Parathyroid adenoma (tissue), 2 donors: ENCODE measurements around the gene ANKHD1.
"Not testable (repeated sequence)": the region's sequence is repeated elsewhere in the genome, so short reads cannot be mapped to it uniquely, and the experiment has no call there.

ENCODE experiments used
- H2AFZ ChIP-seq: fragments of 300-600 bp; sonication (generic); one replicate; pipeline ENCODE4 v1.7.0; 2017; ENCODE audit warnings: antibody characterized with exemption, mild to moderate bottlenecking
- H3K27ac ChIP-seq: fragments of 300-600 bp; sonication (generic); one replicate; pipeline ENCODE4 v1.7.0; 2017
- H3K27me3 ChIP-seq: fragments of 300-600 bp; sonication (generic); one replicate; pipeline ENCODE4 v1.7.0; 2017; ENCODE audit warnings: low read length; ENCODE audit not compliant: control insufficient read depth, insufficient read depth
- H3K36me3 ChIP-seq: fragments of 300-600 bp; sonication (generic); one replicate; pipeline ENCODE4 v1.7.0; 2017; ENCODE audit warnings: low read length; ENCODE audit not compliant: control insufficient read depth, insufficient read depth
- H3K4me1 ChIP-seq: fragments of 300-600 bp; sonication (generic); one replicate; pipeline ENCODE4 v1.7.0; 2017; ENCODE audit warnings: control low read depth
- H3K4me2 ChIP-seq: fragments of 300-600 bp; sonication (generic); one replicate; pipeline ENCODE4 v1.7.0; 2017; ENCODE audit warnings: low read length
- H3K4me3 ChIP-seq: fragments of 300-600 bp; sonication (generic); one replicate; pipeline ENCODE4 v1.7.0; 2017; ENCODE audit warnings: low read depth, low read length
- H3K79me2 ChIP-seq: fragments of 300-600 bp; sonication (generic); one replicate; pipeline ENCODE4 v1.7.0; 2017; ENCODE audit warnings: control low read depth
- H3K9ac ChIP-seq: fragments of 300-600 bp; sonication (generic); one replicate; pipeline ENCODE4 v1.7.0; 2017; ENCODE audit warnings: mild to moderate bottlenecking
- H3K9me3 ChIP-seq: fragments of 300-600 bp; sonication (generic); one replicate; pipeline ENCODE4 v1.7.0; 2017; ENCODE audit warnings: low read length; ENCODE audit not compliant: control insufficient read depth
- TF ChIP-seq, protein P1 (sequence below): fragments of 300-600 bp; sonication (generic); IDR thresholded peaks from one replicate; pipeline ENCODE4 v1.7.0; 2017; ENCODE audit warnings: antibody characterized with exemption, mild to moderate bottlenecking
- donor health status: primary hyperparathyroidism.

ANKHD1 gene

DNA sequence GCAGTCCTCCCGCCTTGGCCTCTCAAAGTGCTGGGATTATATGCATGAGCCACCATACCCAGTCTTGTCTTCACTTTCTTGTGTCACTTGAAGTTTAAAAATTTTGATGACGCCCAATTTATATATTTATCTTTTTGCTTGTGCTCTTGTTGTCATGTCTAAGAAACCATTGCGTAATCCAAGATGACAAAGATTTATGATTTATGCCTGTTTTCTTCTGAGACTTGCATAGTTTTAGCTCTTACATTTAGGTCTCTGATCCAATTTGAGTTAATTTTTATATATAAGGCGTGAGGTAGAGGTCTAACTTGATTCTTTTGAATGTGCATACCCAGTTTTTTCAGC is 18.6 kb downstream of the ANKHD1 start:
- Histone ChIP-seq H2AFZ (no peak overlapping the region), H3K4me3 (no peak overlapping the region), H3K4me1 (peaks cover 3% of the 10 kb centered on the region), H3K4me2 (no peak overlapping the region), H3K27me3 (no peaks in the 10 kb centered on the region), H3K36me3 (no peaks in the 10 kb centered on the region), H3K9me3 (no peaks in the 10 kb centered on the region), H3K79me2 (peaks cover 69% of the 10 kb centered on the region), H3K9ac (no peak overlapping the region), H3K27ac (no peak overlapping the region)
- TF ChIP-seq, protein P1, sequence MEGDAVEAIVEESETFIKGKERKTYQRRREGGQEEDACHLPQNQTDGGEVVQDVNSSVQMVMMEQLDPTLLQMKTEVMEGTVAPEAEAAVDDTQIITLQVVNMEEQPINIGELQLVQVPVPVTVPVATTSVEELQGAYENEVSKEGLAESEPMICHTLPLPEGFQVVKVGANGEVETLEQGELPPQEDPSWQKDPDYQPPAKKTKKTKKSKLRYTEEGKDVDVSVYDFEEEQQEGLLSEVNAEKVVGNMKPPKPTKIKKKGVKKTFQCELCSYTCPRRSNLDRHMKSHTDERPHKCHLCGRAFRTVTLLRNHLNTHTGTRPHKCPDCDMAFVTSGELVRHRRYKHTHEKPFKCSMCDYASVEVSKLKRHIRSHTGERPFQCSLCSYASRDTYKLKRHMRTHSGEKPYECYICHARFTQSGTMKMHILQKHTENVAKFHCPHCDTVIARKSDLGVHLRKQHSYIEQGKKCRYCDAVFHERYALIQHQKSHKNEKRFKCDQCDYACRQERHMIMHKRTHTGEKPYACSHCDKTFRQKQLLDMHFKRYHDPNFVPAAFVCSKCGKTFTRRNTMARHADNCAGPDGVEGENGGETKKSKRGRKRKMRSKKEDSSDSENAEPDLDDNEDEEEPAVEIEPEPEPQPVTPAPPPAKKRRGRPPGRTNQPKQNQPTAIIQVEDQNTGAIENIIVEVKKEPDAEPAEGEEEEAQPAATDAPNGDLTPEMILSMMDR, result no peak

DNA sequence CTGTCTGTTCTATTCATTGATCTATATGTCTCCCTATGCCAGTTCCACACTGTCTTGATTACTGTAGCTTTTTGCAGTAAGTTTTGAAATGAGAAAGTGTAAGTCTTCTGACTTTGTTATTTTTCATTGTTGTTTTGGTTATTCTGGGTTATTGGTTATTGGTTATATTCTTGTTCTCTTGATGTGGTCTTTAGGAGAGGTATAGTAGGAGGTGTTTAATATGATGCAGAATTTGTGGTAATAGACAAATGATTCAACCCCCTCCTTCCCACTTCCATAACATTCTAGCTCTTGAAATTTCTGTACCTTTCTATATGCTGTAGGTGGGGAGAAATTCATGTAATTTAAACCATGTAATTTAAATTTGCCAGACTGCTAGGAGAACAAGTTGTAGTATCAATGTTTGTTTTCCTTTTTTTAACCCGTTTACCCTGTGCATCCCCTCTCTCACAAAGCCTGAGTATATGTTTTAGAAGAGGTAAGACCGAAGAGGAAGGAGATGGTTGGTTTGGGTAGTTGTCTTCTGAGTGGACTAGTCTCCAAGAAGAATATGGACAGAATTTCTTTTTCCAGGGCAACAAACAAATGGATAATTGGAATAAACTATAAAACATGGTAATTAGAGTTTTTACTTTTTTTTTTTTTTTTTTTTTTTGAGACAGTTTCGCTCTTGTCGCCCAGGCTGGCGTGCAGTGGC is 19.2 kb downstream of the ANKHD1 start:
- H3K79me2 ChIP-seq, result peaks cover 70% of the 10 kb centered on the region
- no peaks in the 10 kb centered on the region for H3K9me3 ChIP-seq
- no peak overlapping the region for H2AFZ ChIP-seq
- no peak overlapping the region for H3K4me3 ChIP-seq
- H3K27ac ChIP-seq, result no peak overlapping the region
- H3K9ac ChIP-seq, result no peak overlapping the region
- H3K4me1 ChIP-seq, result peaks cover 3% of the 10 kb centered on the region
- H3K27me3 ChIP-seq, result no peaks in the 10 kb centered on the region
- TF ChIP-seq, protein P1, result no peak
- no peak overlapping the region for H3K4me2 ChIP-seq
- no peaks in the 10 kb centered on the region for H3K36me3 ChIP-seq

DNA sequence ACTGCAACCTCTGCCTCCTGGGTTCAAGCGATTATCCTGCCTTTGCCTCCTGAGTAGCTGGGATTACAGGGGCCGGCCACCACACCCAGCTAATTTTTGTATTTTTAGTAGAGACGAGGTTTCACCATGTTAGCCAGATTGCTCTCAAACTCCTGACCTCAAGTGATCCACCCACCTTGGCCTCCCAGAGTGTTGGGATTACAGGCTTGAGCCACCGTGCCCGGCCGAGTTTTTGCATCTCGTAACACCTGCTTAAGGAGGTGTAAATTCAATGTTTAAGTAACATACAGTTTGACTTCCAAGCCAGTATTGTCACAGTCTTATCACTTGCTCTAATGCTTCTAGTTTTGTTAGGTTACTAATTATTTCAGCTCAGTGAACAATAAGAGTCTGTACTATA is 19.7 kb downstream of the ANKHD1 start:
- H3K9me3 ChIP-seq, H3K4me1 ChIP-seq: not testable (repeated sequence)

DNA sequence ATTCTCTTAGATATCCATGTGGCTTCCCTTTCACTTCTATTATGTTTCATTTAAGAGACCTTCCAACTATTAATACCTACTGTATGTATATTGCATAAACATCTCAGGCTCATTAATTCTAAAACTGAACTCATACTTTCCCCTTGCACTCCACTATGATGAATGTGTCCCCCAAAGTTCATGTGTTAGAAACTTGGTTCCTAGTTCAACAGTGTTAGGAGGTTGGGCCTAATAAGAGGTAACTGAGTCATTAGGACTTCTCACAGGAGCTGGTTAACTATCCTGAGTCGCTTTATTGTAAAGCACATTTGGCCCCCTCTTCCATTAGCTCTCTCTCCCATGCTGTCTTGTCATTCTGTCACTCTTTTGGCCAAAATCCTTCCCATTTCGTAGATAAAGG is 22.0 kb downstream of the ANKHD1 start:
- peaks cover 3% of the 10 kb centered on the region for H3K4me1 ChIP-seq
- H3K27me3 ChIP-seq, result no peaks in the 10 kb centered on the region
- TF ChIP-seq, protein P1, result no peak
- no peaks in the 10 kb centered on the region for H3K36me3 ChIP-seq
- no peak overlapping the region for H2AFZ ChIP-seq
- H3K9ac ChIP-seq, result no peak overlapping the region
- H3K79me2 ChIP-seq, result peaks cover 64% of the 10 kb centered on the region
- H3K9me3 ChIP-seq, result no peaks in the 10 kb centered on the region
- H3K4me3 ChIP-seq, result no peak overlapping the region
- no peak overlapping the region for H3K4me2 ChIP-seq
- no peak overlapping the region for H3K27ac ChIP-seq

More for the DNA sequence above, 19.7 kb downstream of the ANKHD1 start:
- not testable (repeated sequence) for H3K27me3 ChIP-seq, H3K4me2 ChIP-seq, H3K4me3 ChIP-seq, H2AFZ ChIP-seq, H3K27ac ChIP-seq, H3K36me3 ChIP-seq, H3K9ac ChIP-seq
- peaks cover 69% of the 10 kb centered on the region for H3K79me2 ChIP-seq

DNA sequence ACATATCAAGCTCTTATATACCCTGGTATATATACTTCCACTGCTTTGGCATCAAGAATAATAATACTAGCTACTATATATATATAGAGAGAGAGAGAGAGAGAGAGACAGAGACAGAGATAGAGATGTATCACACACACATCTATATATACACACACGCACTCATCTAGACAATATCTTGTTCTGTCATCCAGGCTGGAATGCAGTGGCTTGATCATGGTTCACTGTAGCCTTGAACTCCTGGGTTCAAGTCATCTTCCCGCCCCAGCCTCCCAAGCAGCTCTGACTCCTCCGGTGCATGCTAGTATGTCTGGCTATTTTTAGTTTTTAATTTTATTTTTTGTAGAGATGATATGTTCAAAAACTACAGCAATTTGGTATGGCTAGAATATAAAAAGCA is 22.5 kb downstream of the ANKHD1 start:
- Histone ChIP-seq H3K27ac (no peak overlapping the region), H3K36me3 (no peaks in the 10 kb centered on the region), H3K9ac (no peak overlapping the region), H3K4me3 (no peak overlapping the region), H3K4me2 (no peak overlapping the region), H3K79me2 (peaks cover 64% of the 10 kb centered on the region), H2AFZ (no peak overlapping the region), H3K4me1 (peaks cover 3% of the 10 kb centered on the region), H3K9me3 (no peaks in the 10 kb centered on the region), H3K27me3 (no peaks in the 10 kb centered on the region)
- TF ChIP-seq, protein P1, result no peak

DNA sequence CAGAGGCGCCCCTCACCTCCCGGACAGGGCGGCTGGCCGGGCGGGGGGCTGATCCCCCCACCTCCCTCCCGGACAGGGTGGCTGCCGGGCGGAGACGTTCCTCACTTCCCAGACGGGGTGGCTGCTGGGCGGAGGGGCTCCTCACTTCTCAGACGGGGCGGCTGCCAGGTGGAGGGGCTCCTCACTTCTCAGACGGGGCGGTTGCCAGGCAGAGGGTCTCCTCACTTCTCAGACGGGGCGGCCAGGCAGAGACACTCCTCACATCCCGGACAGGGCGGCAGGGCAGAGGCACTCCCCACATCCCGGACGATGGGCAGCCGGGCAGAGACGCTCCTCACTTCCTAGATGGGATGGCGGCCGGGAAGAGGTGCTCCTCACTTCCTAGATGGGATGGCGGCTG is 26.1 kb downstream of the ANKHD1 start:
- not testable (repeated sequence) for H3K9ac ChIP-seq, H3K4me1 ChIP-seq, H3K4me3 ChIP-seq, H3K4me2 ChIP-seq, H3K36me3 ChIP-seq, H2AFZ ChIP-seq, H3K9me3 ChIP-seq, H3K27ac ChIP-seq, H3K27me3 ChIP-seq
- peaks cover 49% of the 10 kb centered on the region for H3K79me2 ChIP-seq
